Progenitor cell of endocrine pancreas (in vitro differentiated cells): ENCODE data around the gene DNAAF5. TPM values are rescaled to one million over a fixed set of nuclear protein-coding genes. Genes with fewer than 3 reads are reported as not detected.

Experiments
- DNase-seq: peaks from one replicate; pipeline ENCODE4 v3.0.0; 2021; ENCODE audit warnings: low spot score; ENCODE audit not compliant: unreplicated experiment
- H3K27ac Mint-ChIP-seq: 2 replicates; pipeline ENCODE4 v1.8.0; 2021; ENCODE audit warnings: mild to moderate bottlenecking, moderate library complexity, mixed read lengths
- H3K27me3 Mint-ChIP-seq: 2 replicates; pipeline ENCODE4 v1.8.0; 2021; ENCODE audit warnings: mixed read lengths
- H3K36me3 Mint-ChIP-seq: 2 replicates; pipeline ENCODE4 v1.8.0; 2022; ENCODE audit warnings: mixed read lengths; ENCODE audit not compliant: insufficient read depth
- H3K4me1 Mint-ChIP-seq: 2 replicates; pipeline ENCODE4 v1.8.0; 2021; ENCODE audit warnings: low read depth, mixed read lengths
- H3K4me3 Mint-ChIP-seq: 2 replicates; pipeline ENCODE4 v1.8.0; 2021; ENCODE audit warnings: low read depth, mild to moderate bottlenecking, moderate library complexity, mixed read lengths
- H3K9me3 Mint-ChIP-seq: 2 replicates; pipeline ENCODE4 v1.8.0; 2021; ENCODE audit warnings: low read depth, mixed read lengths
- CTCF ChIP-seq: fragments of 200-600 bp; sonication (generic); IDR thresholded peaks from one replicate; pipeline ENCODE4 v1.5.0; 2021; ENCODE audit warnings: antibody characterized with exemption, mild to moderate bottlenecking; ENCODE audit not compliant: unreplicated experiment
- total RNA-seq: library from RNA; stranded (reverse); gene quantifications from 2 replicates; pipeline ENCODE4 v1.2.1, GENCODE V29; 2021

Gene DNAAF5
- total RNA-seq, 1 donor from 2014 or later: 51.0 TPM

- Mint-ChIP-seq H3K27me3 (no peaks in the 10 kb centered on the region), H3K36me3 (peaks cover 47% of the 10 kb centered on the region), H3K4me3 (no peak overlapping the region), H3K27ac (no peak overlapping the region), H3K9me3 (peaks cover 26% of the 10 kb centered on the region), H3K4me1 (no peaks in the 10 kb centered on the region)
- DNase-seq: no peak
- TF ChIP-seq CTCF: no peak
Observed at GRCh38 chr7:683526-684205, 42.8 kb upstream of the DNAAF5 start.

- Mint-ChIP-seq H3K36me3 (peaks cover 49% of the 10 kb centered on the region), H3K4me1 (no peaks in the 10 kb centered on the region), H3K4me3 (no peak overlapping the region), H3K27ac (no peak overlapping the region), H3K9me3 (peaks cover 28% of the 10 kb centered on the region), H3K27me3 (no peaks in the 10 kb centered on the region)
- no peak for DNase-seq
- no peak for TF ChIP-seq CTCF
Observed at GRCh38 chr7:684416-684815, 42.1 kb upstream of the DNAAF5 start.

- no peaks in the 10 kb centered on the region for H3K27me3 Mint-ChIP-seq
- no peak for DNase-seq
- no peak overlapping the region for H3K4me3 Mint-ChIP-seq
- peaks cover 28% of the 10 kb centered on the region for H3K9me3 Mint-ChIP-seq
- H3K36me3 Mint-ChIP-seq: peaks cover 52% of the 10 kb centered on the region
- H3K4me1 Mint-ChIP-seq: no peaks in the 10 kb centered on the region
- H3K27ac Mint-ChIP-seq: no peak overlapping the region
- no peak for TF ChIP-seq CTCF
Observed at GRCh38 chr7:685540-685939, 41.0 kb upstream of the DNAAF5 start.

GRCh38 chr7:690478-691360, 35.8 kb upstream of the DNAAF5 start:
- Mint-ChIP-seq H3K27ac (no peak overlapping the region), H3K4me1 (no peaks in the 10 kb centered on the region), H3K36me3 (peaks cover 61% of the 10 kb centered on the region), H3K4me3 (no peak overlapping the region), H3K9me3 (peaks cover 25% of the 10 kb centered on the region), H3K27me3 (no peaks in the 10 kb centered on the region)
- no peak for TF ChIP-seq CTCF
- DNase-seq: no peak

- no peak overlapping the region for H3K27ac Mint-ChIP-seq
- no peak for DNase-seq
- H3K4me1 Mint-ChIP-seq: no peaks in the 10 kb centered on the region
- no peak overlapping the region for H3K4me3 Mint-ChIP-seq
- no peaks in the 10 kb centered on the region for H3K27me3 Mint-ChIP-seq
- no peak for TF ChIP-seq CTCF
- H3K9me3 Mint-ChIP-seq: peaks cover 22% of the 10 kb centered on the region
- H3K36me3 Mint-ChIP-seq: peaks cover 54% of the 10 kb centered on the region
Observed at GRCh38 chr7:691361-692045, 35.0 kb upstream of the DNAAF5 start.
